CD14-positive monocyte (primary cell): ENCODE measurements around the gene FOXP4. TPM values are rescaled to one million over a fixed set of nuclear protein-coding genes. Genes with fewer than 3 reads are reported as not detected.

ENCODE experiments used
- DNase-seq, 3 donors: peaks; one replicate each; pipeline ENCODE4 v3.0.0-alpha.2; 2011 to 2022
- H2AFZ ChIP-seq: 2 replicates; pipeline ENCODE4 v1.6.0; 2012; ENCODE audit warnings: mild to moderate bottlenecking, low read depth, low read length, inconsistent platforms; ENCODE audit not compliant: insufficient read depth, poor library complexity, severe bottlenecking
- H3K27ac ChIP-seq, 2 donors: 1 replicate in 1 of 2; 2 replicates in 1 of 2; pipeline ENCODE4 v1.5.1; 2012 to 2013; ENCODE audit warnings: low read length in 2 of 2, control low read depth in 1 of 2, inconsistent platforms in 1 of 2, low read depth in 1 of 2, mild to moderate bottlenecking in 1 of 2
- H3K27me3 ChIP-seq, 2 donors: one replicate each; pipeline versions ENCODE4 v1.6.0 to v1.6.1; 2011 to 2013; ENCODE audit warnings: low read length in 2 of 2; ENCODE audit not compliant: control insufficient read depth in 2 of 2, insufficient read depth in 2 of 2
- H3K36me3 ChIP-seq, 2 donors: replicated peaks in 1 of 2; 1 replicate in 1 of 2; 2 replicates in 1 of 2; pipeline versions ENCODE4 v1.5.1 to v1.6.1; 2012 to 2013; ENCODE audit warnings: low read length in 2 of 2, control low read depth in 1 of 2, inconsistent platforms in 1 of 2, mild to moderate bottlenecking in 1 of 2; ENCODE audit not compliant: insufficient read depth in 2 of 2, control insufficient read depth in 1 of 2
- H3K4me1 ChIP-seq, 2 donors: 1 replicate in 1 of 2; 2 replicates in 1 of 2; pipeline versions ENCODE4 v1.5.1 to v1.6.1; 2012 to 2013; ENCODE audit warnings: low read length in 2 of 2, control low read depth in 1 of 2, inconsistent platforms in 1 of 2, mild to moderate bottlenecking in 1 of 2, moderate library complexity in 1 of 2; ENCODE audit not compliant: insufficient read depth in 2 of 2, control insufficient read depth in 1 of 2
- H3K4me2 ChIP-seq: replicated peaks from 2 replicates; pipeline ENCODE3; 2012; ENCODE audit warnings: low read length, moderate library complexity, mild to moderate bottlenecking; ENCODE audit not compliant: poor library complexity, severe bottlenecking; ENCODE audit errors: extremely low read depth
- H3K4me3 ChIP-seq, 3 experiments: fragments of 200-600 bp in 1 of 3; sonication (generic) in 1 of 3; replicated peaks in 1 of 3; 1 replicate in 2 of 3; 2 replicates in 1 of 3; pipeline ENCODE4 v1.5.1; 2011 to 2013; ENCODE audit warnings: low read length in 3 of 3, mild to moderate bottlenecking in 3 of 3, control low read depth in 2 of 3, low read depth in 2 of 3, inconsistent platforms in 1 of 3, moderate library complexity in 1 of 3
- H3K79me2 ChIP-seq: 2 replicates; pipeline ENCODE4 v1.6.0; 2012; ENCODE audit warnings: mild to moderate bottlenecking, control low read depth, inconsistent platforms, low read length, moderate library complexity; ENCODE audit not compliant: insufficient read depth
- H3K9ac ChIP-seq: 2 replicates; pipeline ENCODE4 v1.6.0; 2017; ENCODE audit warnings: low read length, mild to moderate bottlenecking; ENCODE audit not compliant: insufficient read depth, poor library complexity, severe bottlenecking
- H3K9me3 ChIP-seq, 2 donors: replicated peaks in 1 of 2; 1 replicate in 1 of 2; 2 replicates in 1 of 2; pipeline versions ENCODE4 v1.5.1 to v1.6.1; 2012 to 2013; ENCODE audit warnings: low read length in 2 of 2, control low read depth in 1 of 2; ENCODE audit not compliant: control insufficient read depth in 1 of 2, insufficient read depth in 1 of 2
- H4K20me1 ChIP-seq: 2 replicates; pipeline ENCODE4 v1.6.0; 2012; ENCODE audit warnings: mild to moderate bottlenecking, low read length, control low read depth, moderate library complexity; ENCODE audit not compliant: insufficient read depth
- H3K27ac Mint-ChIP-seq, 7 donors: one replicate each; pipeline ENCODE4 v1.8.0; 2020; ENCODE audit warnings: mild to moderate bottlenecking in 7 of 7, mixed read lengths in 7 of 7, moderate library complexity in 6 of 7, inconsistent platforms in 2 of 7
- H3K27me3 Mint-ChIP-seq, 3 donors: one replicate each; pipeline ENCODE4 v1.8.0; 2021 to 2022; ENCODE audit warnings: low read depth in 3 of 3, mild to moderate bottlenecking in 3 of 3, mixed read lengths in 3 of 3, moderate library complexity in 3 of 3, inconsistent platforms in 1 of 3
- H3K36me3 Mint-ChIP-seq, 2 donors: one replicate each; pipeline ENCODE4 v1.8.0; 2020; ENCODE audit warnings: mixed read lengths in 2 of 2, inconsistent platforms in 1 of 2, mild to moderate bottlenecking in 1 of 2
- H3K4me1 Mint-ChIP-seq: one replicate; pipeline ENCODE4 v1.8.0; 2020; ENCODE audit warnings: mild to moderate bottlenecking, mixed read lengths
- H3K4me3 Mint-ChIP-seq, 2 donors: one replicate each; pipeline ENCODE4 v1.8.0; 2020; ENCODE audit warnings: mild to moderate bottlenecking in 2 of 2, mixed read lengths in 2 of 2, moderate library complexity in 1 of 2
- H3K9me3 Mint-ChIP-seq, 7 donors: one replicate each; pipeline ENCODE4 v1.8.0; 2020 to 2022; ENCODE audit warnings: mixed read lengths in 7 of 7, mild to moderate bottlenecking in 6 of 7, moderate library complexity in 6 of 7, inconsistent platforms in 2 of 7
- WGBS: methylation state at CpG from one replicate; pipeline ENCODE4 v1.1.5; 2013; ENCODE audit warnings: missing lambda C conversion rate; ENCODE audit not compliant: insufficient coverage; 5-methylcytosine and 5-hydroxymethylcytosine counted together
- intact Hi-C, 2 donors: fragments of 100-400 bp; cut with micrococcal nuclease; formaldehyde crosslinking; loops; one replicate each; pipeline versions ENCODE4 v1.15.0 to v1.15.1; 2023
- polyA plus RNA-seq, 3 donors: library from polyadenylated mRNA; depleted of rRNA in 1 of 3; unstranded in 2 of 3; stranded (reverse) in 1 of 3; fragments of 300-500 nt in 2 of 3; fragments of >200 nt in 1 of 3; fragmentation: Illumina TruSeq in 2 of 3; gene quantifications; 1 replicate in 2 of 3; 2 replicates in 1 of 3; pipeline ENCODE4 v1.2.3, GENCODE V29; 2012 to 2021
- TF ChIP-seq, protein P1 (sequence below): fragments of 200-600 bp; IDR thresholded peaks from one replicate; pipeline ENCODE4 v1.8.0; 2022; ENCODE audit warnings: antibody characterized with exemption, mild to moderate bottlenecking

FOXP4 gene
- polyA plus RNA-seq, 3 donors: 0.62 to 7.6 (median 0.65) TPM

DNA sequence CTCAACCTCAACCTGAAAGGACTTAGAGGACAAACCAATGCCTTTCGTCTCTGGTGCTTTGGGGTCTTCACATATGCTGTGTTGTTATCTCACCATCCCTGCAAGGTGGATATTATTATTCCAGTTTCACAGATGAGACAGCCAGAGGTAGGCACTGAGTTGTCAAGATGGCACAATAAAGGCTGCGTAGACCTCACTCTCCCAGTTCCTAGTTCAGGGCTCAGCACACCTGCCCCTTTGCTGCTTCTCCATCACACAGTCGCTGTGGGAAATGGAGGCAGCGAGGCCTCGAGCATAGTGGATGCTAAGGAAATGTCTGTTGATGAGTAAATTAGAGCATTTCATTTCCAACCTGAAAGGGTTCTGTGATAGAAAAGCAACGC is 22.0 kb downstream of the FOXP4 start:
- H3K27ac ChIP-seq: no peak overlapping the region
- no peak for DNase-seq
- no peaks in the 10 kb centered on the region for H3K27me3 ChIP-seq
- H3K36me3 Mint-ChIP-seq: peaks cover 68 to 69% of the 10 kb centered on the region in 2 donors
- 100% methylated on average over 1 of the region's 6 CpGs for WGBS
- H3K4me1 Mint-ChIP-seq: peaks cover 5% of the 10 kb centered on the region
- no peaks in the 10 kb centered on the region for H3K4me1 ChIP-seq
- peak overlapping the region in 1 of 7 donors; percentile 2 for H3K27ac Mint-ChIP-seq
- H3K9me3 Mint-ChIP-seq: no peaks in the 10 kb centered on the region
- peaks cover 1 to 7% (median 6%) of the 10 kb centered on the region in 3 donors for H3K27me3 Mint-ChIP-seq
- no peaks in the 10 kb centered on the region for H3K9me3 ChIP-seq
- no peak overlapping the region for H2AFZ ChIP-seq
- H3K4me2 ChIP-seq: no peak overlapping the region
- no peak overlapping the region for H3K4me3 ChIP-seq
- H3K79me2 ChIP-seq: no peaks in the 10 kb centered on the region
- H3K4me3 Mint-ChIP-seq: no peak overlapping the region
- peaks cover 26 to 56% of the 10 kb centered on the region in 2 donors for H3K36me3 ChIP-seq
- TF ChIP-seq, protein P1, sequence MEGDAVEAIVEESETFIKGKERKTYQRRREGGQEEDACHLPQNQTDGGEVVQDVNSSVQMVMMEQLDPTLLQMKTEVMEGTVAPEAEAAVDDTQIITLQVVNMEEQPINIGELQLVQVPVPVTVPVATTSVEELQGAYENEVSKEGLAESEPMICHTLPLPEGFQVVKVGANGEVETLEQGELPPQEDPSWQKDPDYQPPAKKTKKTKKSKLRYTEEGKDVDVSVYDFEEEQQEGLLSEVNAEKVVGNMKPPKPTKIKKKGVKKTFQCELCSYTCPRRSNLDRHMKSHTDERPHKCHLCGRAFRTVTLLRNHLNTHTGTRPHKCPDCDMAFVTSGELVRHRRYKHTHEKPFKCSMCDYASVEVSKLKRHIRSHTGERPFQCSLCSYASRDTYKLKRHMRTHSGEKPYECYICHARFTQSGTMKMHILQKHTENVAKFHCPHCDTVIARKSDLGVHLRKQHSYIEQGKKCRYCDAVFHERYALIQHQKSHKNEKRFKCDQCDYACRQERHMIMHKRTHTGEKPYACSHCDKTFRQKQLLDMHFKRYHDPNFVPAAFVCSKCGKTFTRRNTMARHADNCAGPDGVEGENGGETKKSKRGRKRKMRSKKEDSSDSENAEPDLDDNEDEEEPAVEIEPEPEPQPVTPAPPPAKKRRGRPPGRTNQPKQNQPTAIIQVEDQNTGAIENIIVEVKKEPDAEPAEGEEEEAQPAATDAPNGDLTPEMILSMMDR: no peak
- H4K20me1 ChIP-seq: peaks cover 22% of the 10 kb centered on the region
- H3K9ac ChIP-seq: no peak overlapping the region
- intact Hi-C loops: no loop called here

DNA sequence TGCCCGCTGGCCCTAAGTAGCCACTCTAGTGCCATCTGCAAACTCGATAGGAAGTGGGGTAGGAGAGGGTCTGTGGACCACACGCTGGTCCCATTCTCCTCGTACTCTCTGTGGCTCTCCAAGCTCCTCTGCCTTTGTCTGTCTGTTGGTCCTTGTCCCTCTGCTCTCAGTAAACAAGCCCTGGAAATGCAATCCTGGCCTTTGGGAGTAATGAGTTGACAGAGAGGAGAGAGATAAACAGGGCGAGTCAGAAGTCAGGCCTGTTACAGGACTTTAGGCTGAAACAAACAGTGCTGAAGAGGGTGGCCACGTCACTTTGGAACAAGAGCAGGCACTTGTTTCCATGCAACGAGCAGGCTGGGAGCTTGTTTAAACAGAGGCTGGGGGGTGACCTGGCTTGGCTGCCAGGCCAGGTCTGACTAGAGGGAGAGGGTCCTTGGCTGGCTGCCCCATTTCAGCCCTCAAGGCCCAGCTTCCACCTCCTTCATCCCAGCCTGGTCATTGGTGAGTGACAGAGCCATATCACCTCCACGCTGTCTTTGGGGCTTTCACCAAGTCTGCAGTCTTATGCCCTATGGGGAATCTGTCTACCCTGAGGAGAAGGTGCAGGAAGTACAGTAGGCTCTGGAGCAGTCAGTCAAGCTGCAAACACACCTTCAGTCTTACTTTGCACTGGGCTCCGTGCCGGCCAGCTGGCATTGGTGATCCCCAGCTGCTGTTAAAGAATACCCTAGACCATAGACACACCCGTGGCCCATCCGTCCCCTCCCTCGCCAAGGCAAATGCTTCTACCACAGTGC is 22.6 kb downstream of the FOXP4 start:
- DNase-seq: no peak
- Histone ChIP-seq H3K9ac (no peak overlapping the region), H4K20me1 (peaks cover 16% of the 10 kb centered on the region), H3K9me3 (no peaks in the 10 kb centered on the region), H3K79me2 (no peaks in the 10 kb centered on the region), H3K4me1 (no peaks in the 10 kb centered on the region), H3K27me3 (no peaks in the 10 kb centered on the region), H3K4me2 (no peak overlapping the region), H3K36me3 (peaks cover 26 to 56% of the 10 kb centered on the region in 2 donors), H3K27ac (no peak overlapping the region), H2AFZ (no peak overlapping the region), H3K4me3 (no peak overlapping the region)
- Mint-ChIP-seq H3K27ac (peak overlapping the region in 3 of 7 donors; percentile 2 to 47 (median 7)), H3K36me3 (peaks cover 72 to 74% of the 10 kb centered on the region in 2 donors), H3K27me3 (peaks cover 1 to 6% (median 6%) of the 10 kb centered on the region in 3 donors), H3K9me3 (no peaks in the 10 kb centered on the region), H3K4me1 (peaks cover 9% of the 10 kb centered on the region), H3K4me3 (no peak overlapping the region)
- TF ChIP-seq, protein P1: no peak
- intact Hi-C loops: no loop called here
- WGBS: 96% methylated on average over 4 of the region's 13 CpGs
